GM19193 (cell line): ENCODE measurements around the gene NEUROG2.

Experiments used
- POLR2A ChIP-seq: IDR thresholded peaks from 4 replicates; pipeline ENCODE4 v1.6.1; 2011; ENCODE audit not compliant: insufficient read depth, insufficient read length; ENCODE audit errors: extremely low read depth

NEUROG2 gene

DNA sequence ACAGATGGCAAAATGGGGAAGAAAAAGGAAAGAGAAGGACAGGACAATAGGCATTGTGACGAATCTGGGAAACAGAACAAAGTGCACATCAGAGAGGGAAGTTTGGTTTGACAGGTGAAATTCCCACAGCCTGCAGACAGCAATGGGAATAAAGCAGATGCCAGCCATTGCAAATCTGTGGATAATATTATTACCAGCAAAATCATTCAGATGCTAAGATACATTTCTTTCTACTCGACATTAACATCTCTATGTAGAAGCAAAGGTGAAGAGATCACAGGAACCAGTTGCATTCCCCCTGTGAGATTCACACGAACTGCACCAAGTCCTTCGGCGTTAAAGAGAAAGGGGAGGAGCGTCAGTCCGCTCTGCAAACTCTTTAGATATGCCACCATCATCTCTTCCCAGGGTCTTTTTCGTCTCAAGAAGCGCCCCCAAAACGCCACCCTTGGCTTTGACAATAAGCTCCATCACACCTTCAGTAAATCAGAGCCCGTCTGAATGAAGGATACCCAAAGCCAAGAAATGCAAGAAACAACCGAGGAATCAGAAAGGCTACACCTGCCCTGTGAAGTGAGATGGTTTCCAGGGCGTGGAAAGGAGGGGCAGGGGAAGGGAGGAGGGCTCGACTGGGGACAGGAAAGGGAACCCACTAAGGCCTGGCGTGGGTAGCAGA lies 1.9 kb downstream of the NEUROG2 start:
- peak; percentile 16 for TF ChIP-seq POLR2A

- no peak for TF ChIP-seq POLR2A
These were observed 4.2 kb downstream of the NEUROG2 start for GRCh38 chr4:112511803-112512118.

DNA sequence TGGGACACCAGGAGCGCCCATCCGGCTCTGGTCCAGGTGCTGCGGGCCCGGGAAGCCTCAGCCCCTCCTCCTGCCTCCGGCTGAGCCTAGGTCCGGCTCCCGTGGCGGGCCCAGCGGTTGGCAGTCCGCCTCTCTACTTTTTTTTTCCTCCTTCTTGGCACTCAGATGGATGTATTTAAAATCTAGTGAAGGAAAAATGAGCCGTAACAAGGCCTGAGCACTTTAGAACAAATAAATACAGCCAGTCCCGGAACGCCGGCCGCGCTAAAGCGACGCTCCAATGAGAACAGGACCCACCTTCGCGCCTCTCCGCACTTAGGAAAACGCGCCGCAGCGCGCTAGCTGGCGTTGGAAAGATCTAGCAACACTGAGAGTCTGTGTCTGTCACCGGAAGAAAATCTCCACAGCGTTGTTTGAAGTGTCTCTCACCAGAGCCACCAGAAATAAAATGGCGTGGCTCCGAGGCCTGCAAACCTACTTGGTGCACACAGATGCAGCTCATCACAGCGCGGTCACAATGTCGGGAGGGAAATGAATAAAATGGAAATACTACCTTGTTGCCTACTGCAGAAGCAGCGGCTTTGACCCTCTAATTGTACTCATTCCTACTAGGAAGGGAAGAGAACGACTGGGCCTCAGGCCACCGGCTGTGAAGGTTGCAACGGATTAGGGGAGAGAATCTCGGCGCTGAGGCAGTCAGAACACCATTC lies 4.7 kb downstream of the NEUROG2 start:
- no peak for TF ChIP-seq POLR2A

GRCh38 chr4:112510291-112511092 lies 5.5 kb downstream of the NEUROG2 start:
- no peak for TF ChIP-seq POLR2A

- TF ChIP-seq POLR2A: no peak
These were observed 6.5 kb downstream of the NEUROG2 start for GRCh38 chr4:112509243-112510141.

- no peak for TF ChIP-seq POLR2A
These were observed 7.6 kb downstream of the NEUROG2 start for GRCh38 chr4:112508356-112508755.

DNA sequence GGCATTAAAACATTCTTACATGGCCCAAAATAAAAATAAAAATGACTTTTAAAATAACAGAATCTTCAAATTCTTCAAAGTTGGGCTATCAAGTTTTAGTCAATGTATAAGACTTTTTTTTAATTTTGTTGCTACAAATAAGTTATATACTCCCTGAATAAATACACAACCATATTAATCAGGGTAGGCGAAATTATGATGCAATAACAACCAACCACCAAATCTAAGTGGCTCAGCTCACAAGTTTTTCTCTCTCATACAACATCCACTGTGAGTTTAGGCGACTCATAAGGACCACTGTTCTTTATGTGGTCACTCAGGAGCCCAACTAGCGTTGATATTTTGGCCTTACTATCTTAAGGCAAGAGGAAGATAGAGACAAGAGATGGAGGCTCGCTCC lies 11.2 kb downstream of the NEUROG2 start:
- no peak for TF ChIP-seq POLR2A

DNA sequence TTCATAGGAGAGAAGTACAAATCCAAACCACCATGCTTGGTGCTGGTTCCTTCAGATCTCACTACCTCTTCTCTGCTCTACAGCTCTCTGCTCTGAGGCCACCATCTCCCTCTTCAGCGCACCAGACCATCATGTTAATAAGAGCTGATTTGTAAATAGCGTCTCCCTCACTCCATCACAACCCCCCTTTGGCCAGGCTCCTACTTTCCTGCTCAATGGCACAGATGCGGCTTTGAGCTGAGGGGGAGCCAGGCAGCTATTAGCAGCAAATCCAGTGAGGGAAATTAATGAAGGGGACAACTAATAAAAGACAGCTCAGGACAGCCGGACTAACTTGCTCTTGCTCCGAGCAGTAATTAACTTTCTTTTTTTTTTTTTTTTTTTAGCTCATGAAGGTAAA lies 13.1 kb downstream of the NEUROG2 start:
- no peak for TF ChIP-seq POLR2A

DNA sequence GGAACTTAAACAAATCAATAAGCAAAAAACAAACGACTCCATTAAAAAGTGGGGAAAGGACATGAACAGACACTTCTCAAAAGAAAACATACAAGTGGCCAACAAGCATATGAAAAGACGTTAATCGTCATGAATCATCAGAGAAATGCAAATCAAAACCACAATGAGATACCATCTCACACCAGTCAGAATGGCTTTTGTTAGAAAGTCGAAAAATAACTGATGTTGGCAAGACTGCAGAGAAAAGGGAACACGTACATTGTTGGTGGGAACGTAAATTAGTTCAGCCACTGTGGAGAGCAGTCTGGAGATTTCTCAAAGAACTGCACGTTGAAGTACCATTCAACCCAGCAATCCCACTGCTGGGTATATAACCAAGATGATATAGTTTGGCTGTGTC lies 23.7 kb downstream of the NEUROG2 start:
- no peak for TF ChIP-seq POLR2A

- no peak for TF ChIP-seq POLR2A
These were observed 30.1 kb downstream of the NEUROG2 start for GRCh38 chr4:112485930-112486329.

- no peak for TF ChIP-seq POLR2A
These were observed 42.0 kb downstream of the NEUROG2 start for GRCh38 chr4:112473985-112474384.

DNA sequence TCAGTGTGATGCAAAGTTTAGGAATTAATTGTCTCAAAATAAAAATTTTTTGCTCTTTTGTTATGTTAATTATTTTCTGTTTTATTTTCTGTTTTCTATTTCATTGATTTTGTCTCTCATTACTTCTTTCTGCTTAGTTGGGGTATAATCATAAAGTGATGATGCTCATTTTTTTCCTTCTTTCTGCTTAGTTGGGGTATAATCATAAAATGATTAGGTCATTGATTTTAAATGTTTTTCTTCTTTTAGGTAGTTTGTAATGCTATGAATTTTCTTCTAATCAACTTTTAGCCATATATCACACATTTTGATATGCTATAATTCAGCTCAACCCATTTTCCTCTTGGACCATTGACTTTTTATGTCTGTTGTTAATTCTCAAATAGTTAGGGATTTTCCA lies 43.7 kb downstream of the NEUROG2 start:
- TF ChIP-seq POLR2A: no peak
